NT2/D1 (cell line): Measurements from ENCODE around the gene CDK5RAP2.

Experiments
- DNase-seq: peaks from one replicate; pipeline ENCODE4 v3.0.0-alpha.2; 2011; ENCODE audit warnings: low read depth, low spot score
- H3K27me3 ChIP-seq: 2 replicates; pipeline ENCODE4 v1.6.0; 2011; ENCODE audit warnings: mild to moderate bottlenecking; ENCODE audit not compliant: insufficient read length, insufficient read depth
- H3K36me3 ChIP-seq: 2 replicates; pipeline ENCODE4 v1.6.1; 2011; ENCODE audit warnings: mild to moderate bottlenecking, low read length, mixed read lengths; ENCODE audit not compliant: insufficient read depth, insufficient read length
- H3K4me1 ChIP-seq: 2 replicates; pipeline ENCODE4 v1.5.1; 2011; ENCODE audit not compliant: insufficient read depth, insufficient read length
- H3K4me3 ChIP-seq: 2 replicates; pipeline ENCODE4 v1.5.1; 2011; ENCODE audit warnings: low read depth; ENCODE audit not compliant: insufficient read length
- H3K9ac ChIP-seq: 2 replicates; pipeline ENCODE4 v1.6.0; 2011; ENCODE audit warnings: low read depth; ENCODE audit not compliant: insufficient read length
- H3K9me3 ChIP-seq: 2 replicates; pipeline ENCODE4 v1.5.1; 2011; ENCODE audit warnings: mild to moderate bottlenecking, low read length; ENCODE audit not compliant: insufficient read depth
- SUZ12 ChIP-seq: IDR thresholded peaks from 2 replicates; pipeline ENCODE4 v1.6.1; 2011; ENCODE audit not compliant: insufficient read length, insufficient read depth; ENCODE audit errors: extremely low read depth
- YY1 ChIP-seq: IDR thresholded peaks from 2 replicates; pipeline ENCODE4 v1.6.1; 2011; ENCODE audit not compliant: insufficient read length, insufficient read depth
- ZNF274 ChIP-seq: IDR thresholded peaks from 2 replicates; pipeline ENCODE4 v1.6.1; 2011; ENCODE audit warnings: mild to moderate bottlenecking, low read depth, low read length

The CDK5RAP2 gene

GRCh38 chr9:120395376-120395775 is 184.6 kb downstream of the CDK5RAP2 start:
- Histone ChIP-seq H3K9ac (no peak overlapping the region), H3K27me3 (no peaks in the 10 kb centered on the region), H3K4me3 (no peak overlapping the region), H3K9me3 (no peaks in the 10 kb centered on the region), H3K36me3 (peaks cover 95% of the 10 kb centered on the region), H3K4me1 (no peaks in the 10 kb centered on the region)
- TF ChIP-seq ZNF274 (no peak), YY1 (no peak), SUZ12 (no peak)
- DNase-seq, result no peak

DNA sequence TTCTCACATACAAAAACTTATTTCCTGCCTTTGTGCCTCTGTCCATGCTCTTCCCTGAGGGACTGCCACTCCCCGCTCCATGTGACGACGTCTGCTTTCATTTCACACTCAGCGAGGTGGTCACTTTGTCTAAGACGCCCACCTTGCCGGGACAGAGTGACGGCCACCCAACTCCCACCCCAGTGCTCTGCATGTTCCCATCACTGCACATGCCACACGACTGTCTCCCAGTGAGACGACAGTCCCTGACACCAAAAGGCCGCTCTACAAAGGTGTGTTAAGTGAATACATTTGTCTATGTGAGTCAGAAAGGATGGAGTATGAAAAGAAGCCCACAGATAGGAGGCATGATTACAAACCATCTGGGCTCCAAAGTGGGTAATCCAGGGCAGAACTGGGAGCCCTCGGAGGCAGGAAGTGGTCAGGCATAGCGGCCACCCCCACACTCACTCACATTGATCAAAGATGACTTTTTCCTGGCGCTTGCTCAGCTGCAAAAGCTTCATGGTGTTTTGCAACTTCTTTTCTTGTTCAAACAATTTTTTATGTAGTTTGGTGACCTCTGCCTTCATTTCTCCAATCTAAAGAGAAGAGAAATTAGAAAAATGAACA is 185.8 kb downstream of the CDK5RAP2 start:
- H3K27me3 ChIP-seq, result no peaks in the 10 kb centered on the region
- no peak overlapping the region for H3K4me3 ChIP-seq
- no peak for TF ChIP-seq YY1
- no peak for TF ChIP-seq SUZ12
- TF ChIP-seq ZNF274, result no peak
- H3K36me3 ChIP-seq, result peaks cover 95% of the 10 kb centered on the region
- no peaks in the 10 kb centered on the region for H3K9me3 ChIP-seq
- no peak for DNase-seq
- no peaks in the 10 kb centered on the region for H3K4me1 ChIP-seq
- H3K9ac ChIP-seq, result no peak overlapping the region

DNA sequence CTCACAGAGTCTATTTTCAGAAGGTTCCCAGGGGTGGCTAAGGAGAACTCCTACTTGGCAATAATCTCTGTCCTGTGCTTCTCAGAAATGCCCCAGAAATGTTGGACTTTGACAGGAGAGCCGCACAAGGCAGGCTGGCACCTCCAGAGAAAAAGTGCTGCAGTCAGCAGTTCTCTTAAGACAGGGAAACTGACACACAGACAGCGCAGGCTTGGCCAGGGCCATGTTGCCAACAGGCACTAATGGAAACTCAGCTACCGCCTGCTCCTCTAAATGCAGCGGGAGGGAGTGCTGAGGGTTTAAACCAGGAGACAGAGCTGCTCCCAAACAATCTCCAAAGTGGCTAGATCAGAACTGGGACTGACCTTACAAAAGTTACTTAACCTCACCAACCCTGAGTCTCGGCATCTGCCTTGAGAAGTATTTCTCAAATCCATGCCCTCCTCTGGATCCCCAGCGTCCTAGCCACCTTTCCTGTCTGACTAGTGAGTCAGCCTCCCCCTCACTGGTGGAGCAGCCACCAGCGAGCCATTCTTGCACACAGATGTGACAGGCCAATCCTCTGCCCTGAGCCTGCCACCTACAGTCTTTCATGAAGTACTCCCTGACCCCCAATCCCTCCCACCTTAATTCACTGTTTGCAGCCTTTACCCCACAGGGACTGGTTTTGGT is 186.4 kb downstream of the CDK5RAP2 start:
- Histone ChIP-seq H3K36me3 (peaks cover 94% of the 10 kb centered on the region), H3K4me3 (no peak overlapping the region), H3K4me1 (peaks cover 1% of the 10 kb centered on the region), H3K9me3 (no peaks in the 10 kb centered on the region), H3K9ac (no peak overlapping the region), H3K27me3 (no peaks in the 10 kb centered on the region)
- no peak for TF ChIP-seq YY1
- no peak for TF ChIP-seq ZNF274
- TF ChIP-seq SUZ12, result no peak
- DNase-seq, result no peak

- Histone ChIP-seq H3K36me3 (peaks cover 95% of the 10 kb centered on the region), H3K27me3 (no peaks in the 10 kb centered on the region), H3K4me3 (no peak overlapping the region), H3K9ac (no peak overlapping the region), H3K9me3 (no peaks in the 10 kb centered on the region), H3K4me1 (peaks cover 3% of the 10 kb centered on the region)
- DNase-seq, result no peak
- TF ChIP-seq ZNF274 (no peak), SUZ12 (no peak), YY1 (no peak)
These were observed 187.3 kb downstream of the CDK5RAP2 start for GRCh38 chr9:120392711-120393110.

DNA sequence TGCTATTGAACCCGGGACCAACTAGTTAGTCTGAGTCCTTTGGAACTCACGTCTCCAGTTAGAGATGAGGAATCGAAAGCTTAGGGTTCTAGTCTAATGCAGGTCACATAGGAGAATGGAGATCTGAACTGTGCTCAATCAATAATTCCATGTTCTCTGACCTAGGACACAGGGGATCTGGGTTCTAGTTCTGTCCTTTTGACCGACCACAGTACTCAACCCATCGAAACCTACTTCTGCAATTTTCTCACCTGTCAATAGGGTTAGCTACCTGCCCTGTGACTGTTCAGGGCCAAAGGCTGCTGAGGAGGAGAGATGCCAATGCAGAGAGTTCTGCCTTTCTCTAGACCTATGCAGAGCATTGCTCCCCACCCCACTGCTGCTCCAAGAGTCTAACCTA is 187.7 kb downstream of the CDK5RAP2 start:
- Histone ChIP-seq H3K9me3 (no peaks in the 10 kb centered on the region), H3K9ac (no peak overlapping the region), H3K27me3 (no peaks in the 10 kb centered on the region), H3K4me3 (no peak overlapping the region), H3K36me3 (peaks cover 92% of the 10 kb centered on the region), H3K4me1 (peaks cover 3% of the 10 kb centered on the region)
- DNase-seq, result no peak
- no peak for TF ChIP-seq ZNF274
- TF ChIP-seq YY1, result no peak
- TF ChIP-seq SUZ12, result no peak

DNA sequence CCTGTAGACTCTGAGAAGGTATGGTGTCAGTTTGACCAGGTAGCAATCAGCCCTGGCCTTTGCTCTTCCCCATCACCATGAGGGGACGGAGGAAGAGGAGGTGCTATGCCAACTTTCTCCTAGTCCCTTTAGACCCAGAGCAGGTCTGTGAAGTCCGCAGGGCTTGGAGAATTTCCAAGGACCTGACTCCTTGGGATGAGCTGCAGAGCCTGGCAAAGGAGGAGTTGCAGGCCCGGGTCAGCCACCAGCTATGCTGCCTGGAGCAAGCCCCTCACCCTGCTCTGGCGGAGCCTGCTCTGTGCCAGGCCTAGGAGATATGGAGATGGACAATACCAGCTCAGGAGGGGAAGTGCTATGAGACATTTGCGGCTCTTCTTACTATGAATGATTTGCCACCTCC is 188.3 kb downstream of the CDK5RAP2 start:
- peaks cover 88% of the 10 kb centered on the region for H3K36me3 ChIP-seq
- no peak for TF ChIP-seq ZNF274
- TF ChIP-seq SUZ12, result no peak
- no peak for TF ChIP-seq YY1
- no peaks in the 10 kb centered on the region for H3K9me3 ChIP-seq
- peaks cover 3% of the 10 kb centered on the region for H3K4me1 ChIP-seq
- H3K9ac ChIP-seq, result no peak overlapping the region
- no peak for DNase-seq
- no peaks in the 10 kb centered on the region for H3K27me3 ChIP-seq
- no peak overlapping the region for H3K4me3 ChIP-seq

DNA sequence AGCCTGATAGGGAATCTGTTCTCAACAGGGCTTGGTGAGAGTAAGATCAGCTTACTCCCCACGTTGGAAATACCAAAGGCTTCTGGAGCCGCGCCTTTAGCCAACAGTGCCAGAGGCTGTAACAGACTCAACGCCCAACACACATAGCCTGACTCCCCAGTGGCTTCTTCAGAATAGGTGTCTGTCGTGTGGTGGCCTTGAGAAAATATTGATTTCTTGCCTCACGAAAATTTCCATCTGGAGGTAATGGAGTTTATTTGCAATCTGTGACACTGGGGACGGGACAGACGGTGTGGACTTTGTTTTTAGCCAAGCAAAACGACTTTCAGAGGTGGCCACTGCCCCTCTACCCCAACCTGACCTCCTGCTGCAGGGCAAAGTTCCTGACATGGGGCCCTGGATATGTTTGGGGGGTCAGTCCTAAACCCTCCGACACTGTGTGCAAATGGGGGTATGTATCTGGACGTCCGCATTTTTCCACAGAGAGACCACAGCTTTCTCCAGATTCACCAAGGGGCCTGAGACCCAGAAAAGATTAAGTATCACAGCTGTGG is 189.3 kb downstream of the CDK5RAP2 start:
- Histone ChIP-seq H3K9me3 (no peaks in the 10 kb centered on the region), H3K9ac (no peak overlapping the region), H3K27me3 (no peaks in the 10 kb centered on the region), H3K4me1 (peaks cover 3% of the 10 kb centered on the region), H3K36me3 (peaks cover 85% of the 10 kb centered on the region), H3K4me3 (no peak overlapping the region)
- DNase-seq, result no peak
- TF ChIP-seq YY1, result no peak
- TF ChIP-seq SUZ12, result no peak
- no peak for TF ChIP-seq ZNF274
